Fibroblast of lung (primary cell): ENCODE data around the gene NUP93. TPM values are rescaled to one million over a fixed set of nuclear protein-coding genes. Genes with fewer than 3 reads are reported as not detected.

ENCODE experiments used
- DNase-seq, 2 donors: peaks; one replicate each; pipeline versions ENCODE4 v3.0.0 to v3.0.0-alpha.2; 2010; ENCODE audit warnings: low read depth in 2 of 2
- H2AFZ ChIP-seq: 2 replicates; pipeline ENCODE4 v1.5.1; 2012; ENCODE audit warnings: low read length, control low read depth, inconsistent platforms
- H3K27ac ChIP-seq: 2 replicates; pipeline ENCODE4 v1.5.1; 2011; ENCODE audit warnings: low read length, control low read depth; ENCODE audit not compliant: insufficient read depth
- H3K27me3 ChIP-seq: 2 replicates; pipeline ENCODE4 v1.5.1; 2011; ENCODE audit warnings: mild to moderate bottlenecking, low read length; ENCODE audit not compliant: control insufficient read depth, insufficient read depth
- H3K36me3 ChIP-seq: 2 replicates; pipeline ENCODE4 v1.5.1; 2011; ENCODE audit warnings: low read length; ENCODE audit not compliant: control insufficient read depth, insufficient read depth
- H3K4me1 ChIP-seq: 2 replicates; pipeline ENCODE4 v1.5.1; 2011; ENCODE audit warnings: low read length; ENCODE audit not compliant: control insufficient read depth, insufficient read depth; ENCODE audit errors: extremely low read depth
- H3K4me2 ChIP-seq: 2 replicates; pipeline ENCODE4 v1.5.1; 2011; ENCODE audit warnings: low read length, control low read depth; ENCODE audit not compliant: insufficient read depth; ENCODE audit errors: extremely low read depth
- H3K4me3 ChIP-seq, 4 experiments: fragments of 200-600 bp in 1 of 4; sonication (generic) in 1 of 4; replicated peaks in 1 of 4; 2 replicates each; pipeline ENCODE4 v1.5.1; 2011 to 2016; ENCODE audit warnings: low read length in 4 of 4, low read depth in 3 of 4, mild to moderate bottlenecking in 3 of 4, control low read depth in 2 of 4, inconsistent platforms in 1 of 4, mixed read lengths in 1 of 4; ENCODE audit not compliant: insufficient read depth in 1 of 4; ENCODE audit errors: control extremely low read depth in 1 of 4
- H3K79me2 ChIP-seq: 2 replicates; pipeline ENCODE4 v1.5.1; 2012; ENCODE audit warnings: mild to moderate bottlenecking, low read length, inconsistent platforms; ENCODE audit not compliant: control insufficient read depth, insufficient read depth
- H3K9ac ChIP-seq: 2 replicates; pipeline ENCODE4 v1.5.1; 2011; ENCODE audit warnings: mild to moderate bottlenecking, low read length, control low read depth; ENCODE audit not compliant: insufficient read depth
- H3K9me3 ChIP-seq: 2 replicates; pipeline ENCODE4 v1.5.1; 2012; ENCODE audit warnings: low read depth, low read length; ENCODE audit not compliant: control insufficient read depth, insufficient read depth
- H4K20me1 ChIP-seq: 2 replicates; pipeline ENCODE4 v1.5.1; 2011; ENCODE audit warnings: low read length; ENCODE audit not compliant: control insufficient read depth, insufficient read depth; ENCODE audit errors: extremely low read depth
- CTCF ChIP-seq, 2 donors: IDR thresholded peaks in 1 of 2; conservative IDR thresholded peaks in 1 of 2; 1 replicate in 1 of 2; 2 replicates in 1 of 2; pipeline ENCODE4 v1.5.1; 2011 to 2012; ENCODE audit warnings: low read length in 2 of 2, control low read depth in 1 of 2, inconsistent platforms in 1 of 2, low read depth in 1 of 2, mild to moderate bottlenecking in 1 of 2
- EZH2 ChIP-seq: IDR thresholded peaks from 2 replicates; pipeline ENCODE4 v1.5.1; 2012; ENCODE audit warnings: low read length, control low read depth, mild to moderate bottlenecking; ENCODE audit errors: missing control alignments
- polyA plus RNA-seq, 2 donors: library from polyadenylated mRNA; depleted of rRNA in 1 of 2; stranded (reverse) in 1 of 2; unstranded in 1 of 2; fragments of >200 nt; gene quantifications; 2 replicates each; pipeline ENCODE4 v1.2.1, GENCODE V29; 2011 to 2012; ENCODE audit warnings: missing spikeins in 1 of 2
- total RNA-seq: library from RNA; depleted of rRNA; stranded (reverse); fragments of >200 nt; gene quantifications from 2 replicates; pipeline ENCODE4 v1.2.1, GENCODE V29; 2014

NUP93 gene
- total and polyA plus RNA-seq, 2 donors (not counting 1 experiment from before 2014, with no cell fraction given) = 37.6 to 42.9 TPM

DNA sequence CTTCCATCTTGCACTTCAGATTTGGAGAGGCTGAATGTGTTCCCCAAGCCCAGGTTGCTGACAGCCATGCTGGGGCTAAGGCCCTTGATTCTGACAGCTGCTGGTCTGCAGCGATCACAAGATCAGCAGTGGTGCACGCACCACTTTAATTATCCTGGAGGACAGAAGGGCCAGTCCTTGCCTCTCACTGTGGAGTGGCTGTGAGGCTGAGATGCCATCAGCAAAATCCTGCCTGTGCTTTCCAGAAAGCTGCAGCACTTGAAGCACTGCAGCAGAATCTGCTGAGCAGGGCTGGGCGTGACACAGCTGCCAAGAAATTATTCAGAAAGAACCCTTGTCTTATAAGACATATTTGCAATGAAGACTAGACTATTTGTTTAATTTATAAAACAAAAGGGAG, 37.1 kb downstream of the NUP93 start:
- no peaks in the 10 kb centered on the region for H3K36me3 ChIP-seq
- no peak overlapping the region for H2AFZ ChIP-seq
- DNase-seq = no peak
- H4K20me1 ChIP-seq = no peaks in the 10 kb centered on the region
- no peak overlapping the region for H3K27ac ChIP-seq
- H3K4me1 ChIP-seq = no peaks in the 10 kb centered on the region
- H3K4me3 ChIP-seq = no peak overlapping the region
- no peaks in the 10 kb centered on the region for H3K9me3 ChIP-seq
- H3K27me3 ChIP-seq = no peaks in the 10 kb centered on the region
- H3K9ac ChIP-seq = no peak overlapping the region
- TF ChIP-seq EZH2 (no peak), CTCF (conservative IDR thresholded peaks at IDR 0.05 in 1 of 2, IDR thresholded peaks at IDR 0.05 in 1 of 2; ENCODE audit: low read depth in 1 of 2, low read length in 2 of 2) (no peak)
- no peaks in the 10 kb centered on the region for H3K79me2 ChIP-seq
- H3K4me2 ChIP-seq = no peak overlapping the region

GRCh38 chr16:56769677-56770076, 39.7 kb downstream of the NUP93 start:
- no peaks in the 10 kb centered on the region for H3K36me3 ChIP-seq
- peak in 1 of 2 donors; percentile 65 for DNase-seq
- H4K20me1 ChIP-seq = no peaks in the 10 kb centered on the region
- H3K79me2 ChIP-seq = no peaks in the 10 kb centered on the region
- no peak overlapping the region for H2AFZ ChIP-seq
- H3K9me3 ChIP-seq = no peaks in the 10 kb centered on the region
- H3K27me3 ChIP-seq = no peaks in the 10 kb centered on the region
- H3K27ac ChIP-seq = no peak overlapping the region
- H3K4me3 ChIP-seq = no peak overlapping the region
- H3K4me2 ChIP-seq = no peak overlapping the region
- H3K4me1 ChIP-seq = no peaks in the 10 kb centered on the region
- no peak for TF ChIP-seq EZH2
- TF ChIP-seq CTCF (conservative IDR thresholded peaks at IDR 0.05 in 1 of 2, IDR thresholded peaks at IDR 0.05 in 1 of 2; ENCODE audit: low read depth in 1 of 2, low read length in 2 of 2) = no peak
- no peak overlapping the region for H3K9ac ChIP-seq

DNA sequence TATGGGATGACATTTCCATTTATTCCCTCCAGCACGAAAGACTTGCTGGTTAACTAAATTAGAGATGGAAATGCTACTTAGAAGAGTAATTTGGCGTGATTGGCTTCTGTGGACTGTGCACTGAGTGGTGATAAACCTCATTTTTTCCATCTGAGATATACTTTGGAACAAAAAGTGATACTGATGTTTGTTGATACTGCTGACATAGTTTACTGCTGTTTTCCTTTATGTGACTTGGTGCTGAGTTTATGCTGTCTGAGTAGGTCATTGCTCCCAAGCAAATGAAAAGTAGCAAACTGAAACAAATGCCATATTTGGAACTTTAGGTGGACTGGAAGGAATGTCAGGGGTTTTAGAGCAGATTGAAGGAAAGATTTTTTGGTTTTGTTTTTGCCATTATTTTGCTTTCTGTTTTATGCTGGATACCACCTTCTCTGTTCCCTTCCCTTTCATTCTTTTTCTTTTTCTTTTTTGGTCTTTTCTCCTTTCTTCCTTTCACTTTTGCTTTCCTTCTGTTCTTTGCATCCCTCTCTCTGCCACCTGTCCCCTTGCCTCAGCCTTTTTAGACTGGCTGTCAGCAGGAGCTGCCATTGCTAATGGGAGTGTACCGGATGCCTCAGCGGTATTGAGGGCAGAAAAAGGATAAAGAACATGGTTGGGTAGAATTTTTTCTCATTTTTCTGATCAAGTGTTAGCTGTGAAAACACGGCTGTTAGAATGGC, 41.8 kb downstream of the NUP93 start:
- Histone ChIP-seq H3K79me2 (no peaks in the 10 kb centered on the region), H4K20me1 (no peaks in the 10 kb centered on the region), H3K9me3 (no peaks in the 10 kb centered on the region), H3K27me3 (no peaks in the 10 kb centered on the region), H3K4me3 (peak overlapping the region in 2 of 4 experiments; percentile 11 to 36), H3K36me3 (no peaks in the 10 kb centered on the region), H3K4me1 (no peaks in the 10 kb centered on the region), H3K27ac (no peak overlapping the region), H3K9ac (no peak overlapping the region), H2AFZ (no peak overlapping the region), H3K4me2 (peak overlapping the region; percentile 30)
- no peak for TF ChIP-seq CTCF (conservative IDR thresholded peaks at IDR 0.05 in 1 of 2, IDR thresholded peaks at IDR 0.05 in 1 of 2; ENCODE audit: low read depth in 1 of 2, low read length in 2 of 2)
- TF ChIP-seq EZH2 = no peak
- peak; percentile 13 to 37 for DNase-seq
